ENCODE results near the gene SDHB.

SDHB gene

DNA sequence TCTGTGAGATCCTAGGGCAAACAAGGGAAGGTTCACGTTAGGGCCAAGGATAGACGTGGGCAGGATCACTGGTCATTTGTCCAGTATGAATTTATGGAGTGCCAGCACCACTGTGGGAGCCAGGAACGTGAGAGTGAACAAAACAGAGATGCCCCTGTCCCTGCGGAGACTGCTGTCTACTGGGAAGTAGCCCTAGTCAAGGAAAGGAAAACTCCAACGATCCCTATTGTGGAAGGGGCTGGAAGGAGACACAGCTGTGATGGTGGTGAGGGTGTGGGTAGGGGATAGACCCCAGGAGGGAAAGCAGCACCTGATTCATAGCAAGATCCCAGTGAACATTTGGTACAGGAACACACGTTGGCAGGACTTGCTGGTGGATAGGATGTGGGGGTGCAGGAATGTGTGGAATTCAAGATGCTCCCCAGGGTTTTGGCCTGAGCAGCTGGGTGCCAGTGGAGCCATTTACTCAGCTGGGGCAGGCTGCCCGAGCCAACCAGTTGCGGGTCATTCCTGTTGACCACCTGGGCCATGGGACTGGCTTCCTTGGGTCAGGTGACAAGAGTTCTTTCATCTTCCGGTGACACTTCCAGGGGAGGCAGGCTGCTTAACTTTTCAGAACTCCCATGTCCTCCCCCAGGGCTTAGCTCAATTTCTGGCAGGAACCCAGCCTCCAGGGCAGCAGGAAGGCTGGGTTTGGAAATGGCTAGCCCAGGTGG, 40.9 kb downstream of the SDHB start:
- DNase-seq (ENCODE audit: low read depth) = no peak

DNA sequence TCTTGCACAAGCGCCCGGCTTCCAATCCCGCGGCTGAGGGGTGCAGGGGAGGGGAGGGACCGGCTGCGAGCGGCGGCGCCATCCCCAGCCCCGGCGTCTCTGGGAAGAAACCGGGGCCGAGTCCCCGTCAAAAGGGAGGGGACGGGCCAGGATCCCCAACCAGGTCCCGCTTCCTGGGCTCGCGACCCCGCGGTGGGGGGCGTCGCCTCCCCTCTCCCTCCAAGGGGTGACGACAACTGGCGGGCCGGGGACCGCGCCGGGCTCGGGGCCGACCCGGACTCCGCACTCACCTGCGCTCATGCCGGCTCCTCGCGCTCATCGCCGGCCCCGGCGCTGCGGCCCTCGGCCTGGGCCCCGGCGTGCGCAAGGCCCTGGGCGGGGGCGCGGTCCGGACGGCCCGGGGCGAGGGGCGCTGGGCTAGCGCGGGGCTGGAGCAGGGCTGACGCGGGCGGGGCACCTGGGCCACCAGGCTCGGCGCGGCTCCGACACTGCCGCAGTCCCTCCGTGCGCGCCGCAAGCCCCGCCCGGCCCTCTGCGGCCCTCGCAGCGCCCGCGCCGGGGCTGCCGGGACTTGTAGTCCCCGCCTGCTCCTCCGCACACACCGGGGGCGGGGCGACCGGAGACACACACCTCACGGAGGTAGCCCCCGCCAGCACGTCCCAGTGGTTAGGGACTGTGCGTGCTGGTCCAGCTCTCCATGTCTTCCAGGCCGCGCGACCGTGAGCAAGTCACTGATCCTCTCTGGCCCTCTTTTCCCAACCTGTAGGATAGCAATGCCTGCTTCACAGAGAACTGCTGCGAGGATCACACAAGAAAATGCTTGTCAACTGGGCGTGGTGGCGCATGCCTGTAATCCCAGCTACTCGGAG, 42.2 kb downstream of the SDHB start, which contains the start of gene ATP13A2:
Gene ATP13A2 (minus strand): TSS at position 490 of the 869 bp plus-strand sequence. CDS start 190 bp downstream, at position 300.
- peak; percentile 67 for DNase-seq (ENCODE audit: low read depth)

DNA sequence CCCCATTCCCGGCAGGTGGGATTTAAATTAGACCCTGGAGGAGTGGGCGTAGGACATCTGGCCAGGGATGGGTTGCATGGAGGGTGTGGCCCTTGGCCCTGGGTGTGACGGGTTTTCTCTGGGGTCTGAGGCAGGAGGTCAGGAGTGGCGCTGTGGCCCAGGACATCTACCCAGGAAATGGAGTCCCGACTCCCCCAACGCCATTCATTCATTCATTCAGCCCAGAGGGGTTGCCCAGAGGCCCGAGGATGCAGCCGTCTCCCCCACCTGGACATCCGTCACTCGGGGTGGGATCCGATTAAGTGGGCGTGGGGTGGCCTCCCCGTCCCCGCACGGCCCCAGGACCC, 42.8 kb downstream of the SDHB start:
- DNase-seq (ENCODE audit: low read depth) = no peak

DNA sequence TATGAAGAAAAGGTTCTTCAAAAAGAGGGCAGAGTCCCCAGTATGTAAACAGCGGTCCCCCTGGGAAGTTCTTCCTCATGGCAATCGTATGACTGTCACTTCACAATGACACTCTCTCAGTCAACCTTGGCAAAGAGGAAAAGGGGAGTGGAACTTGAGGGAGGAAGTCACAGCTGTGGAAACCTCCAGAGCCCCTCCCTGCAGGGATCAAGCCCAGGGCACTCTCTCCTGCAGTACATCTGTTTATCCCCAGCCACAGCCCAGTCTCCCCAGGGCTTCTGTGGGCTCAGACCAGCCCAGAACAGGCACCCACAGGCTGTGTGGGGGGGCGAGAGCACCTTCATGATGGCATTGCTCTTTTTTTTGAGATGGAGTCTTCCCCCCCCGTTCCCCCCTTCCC, 44.1 kb downstream of the SDHB start:
- no peak for DNase-seq (ENCODE audit: low read depth)

DNA sequence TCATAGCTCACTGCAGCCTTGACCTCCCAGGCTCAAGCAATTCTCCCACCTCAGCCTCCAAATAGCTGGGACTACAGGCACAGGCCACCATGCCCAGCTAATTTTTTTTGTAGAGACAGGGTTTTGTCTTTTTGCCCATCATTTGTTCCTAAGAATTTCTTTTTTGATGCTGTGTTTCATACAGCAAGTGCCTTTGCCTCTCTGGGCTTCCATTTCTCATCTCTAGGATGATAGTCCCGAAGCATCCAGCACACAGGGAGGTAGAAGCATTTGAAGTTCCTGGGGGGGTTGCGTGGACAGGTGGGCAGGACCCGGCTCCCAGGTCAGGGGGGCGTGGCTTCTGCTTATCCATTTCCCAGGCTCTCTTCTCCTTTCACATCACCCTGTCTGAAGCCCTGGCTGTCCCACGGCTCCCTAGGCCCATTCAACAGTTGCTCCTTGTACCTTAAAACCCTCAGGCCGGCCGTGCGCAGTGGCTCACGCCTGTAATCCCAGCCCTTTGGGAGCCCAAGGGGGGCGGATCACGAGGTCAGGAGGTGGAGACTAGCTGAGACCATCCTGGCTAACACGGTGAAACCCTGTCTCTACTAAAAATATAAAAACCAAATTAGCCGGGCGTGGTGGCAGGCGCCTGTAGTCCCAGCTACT, 45.5 kb downstream of the SDHB start:
- no peak for DNase-seq (ENCODE audit: low read depth)

DNA sequence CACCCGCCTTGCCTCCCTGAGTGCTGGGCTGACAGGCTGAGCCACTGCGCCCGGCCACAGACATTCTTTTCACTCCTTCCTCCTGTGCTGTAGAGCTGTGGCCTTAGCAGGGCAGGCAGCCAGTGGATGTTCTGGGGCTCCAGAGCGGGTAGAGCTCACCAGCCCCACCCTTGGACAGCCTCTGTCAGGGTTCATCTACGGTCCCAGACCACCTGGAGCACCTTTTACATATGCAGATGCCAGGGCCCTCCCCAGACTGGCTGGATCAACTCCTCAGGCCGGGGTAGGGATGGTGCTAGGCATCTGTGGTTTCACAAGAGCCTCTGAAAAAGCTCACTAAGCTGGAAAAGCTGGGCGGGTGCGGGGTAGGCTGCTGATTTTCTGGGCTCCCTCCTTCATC, 46.7 kb downstream of the SDHB start:
- DNase-seq (ENCODE audit: low read depth) = no peak

DNA sequence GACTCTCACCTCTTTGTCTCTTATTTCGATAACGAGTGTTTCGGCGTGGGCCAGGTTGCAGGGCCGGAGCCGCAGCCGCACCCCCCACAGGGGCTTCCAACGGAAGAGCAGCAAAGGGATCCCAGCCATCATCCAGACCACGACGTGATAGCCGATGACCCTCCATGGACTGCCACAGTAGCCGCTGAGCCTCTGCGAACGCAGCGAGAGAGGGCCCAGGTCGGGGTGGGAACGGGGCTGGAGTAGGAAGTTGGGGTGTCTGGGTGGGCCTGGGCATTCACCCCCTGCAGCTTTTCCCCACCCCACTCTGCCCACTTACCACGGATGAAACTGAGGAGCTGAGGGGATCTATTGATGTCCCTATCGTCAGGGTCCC, 48.5 kb downstream of the SDHB start:
- DNase-seq (ENCODE audit: low read depth) = no peak

DNA sequence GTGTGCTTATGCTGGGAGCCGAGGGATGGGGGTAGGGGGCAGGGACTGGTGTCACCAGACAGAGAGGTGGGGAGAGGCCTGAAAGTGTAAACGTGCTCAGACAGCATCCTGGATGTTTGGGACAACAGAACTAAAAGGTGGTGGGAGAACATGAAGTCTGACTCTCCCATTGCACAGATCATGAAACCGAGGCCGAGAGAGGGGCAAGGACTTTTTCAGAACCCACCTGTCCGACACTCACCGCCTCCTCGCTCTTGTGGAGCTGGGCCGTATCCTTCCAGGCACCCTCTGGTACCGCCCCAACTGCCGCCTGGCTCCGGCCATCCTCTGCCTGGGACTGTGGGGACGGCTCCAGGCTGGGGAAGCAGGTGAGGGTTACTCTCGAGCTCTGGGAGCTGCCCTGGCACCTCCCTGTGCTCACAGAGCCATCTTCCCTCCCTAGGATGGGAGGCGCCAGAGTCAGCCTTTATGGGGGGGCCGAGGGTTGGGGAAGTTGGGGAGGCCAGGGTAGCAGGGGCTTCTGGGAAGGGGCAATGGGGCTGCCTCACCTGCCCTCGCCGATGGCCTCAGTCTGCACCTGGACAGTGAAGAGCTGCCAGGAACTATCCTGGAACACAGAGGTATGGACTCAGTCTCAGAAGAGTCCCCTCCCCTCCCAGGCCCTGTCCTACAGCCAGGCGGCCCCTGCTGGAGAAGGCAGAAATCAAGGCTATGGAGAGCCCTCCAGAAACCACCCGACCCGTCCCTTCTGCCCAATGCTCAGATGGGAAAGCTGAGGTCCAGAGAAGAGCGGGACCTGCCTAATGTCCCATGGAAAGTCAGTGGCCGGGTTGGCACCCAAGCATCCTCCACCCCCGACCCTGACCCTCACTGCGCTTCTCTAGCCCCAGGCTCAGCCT, 49.1 kb downstream of the SDHB start:
- DNase-seq (ENCODE audit: low read depth) = no peak

DNA sequence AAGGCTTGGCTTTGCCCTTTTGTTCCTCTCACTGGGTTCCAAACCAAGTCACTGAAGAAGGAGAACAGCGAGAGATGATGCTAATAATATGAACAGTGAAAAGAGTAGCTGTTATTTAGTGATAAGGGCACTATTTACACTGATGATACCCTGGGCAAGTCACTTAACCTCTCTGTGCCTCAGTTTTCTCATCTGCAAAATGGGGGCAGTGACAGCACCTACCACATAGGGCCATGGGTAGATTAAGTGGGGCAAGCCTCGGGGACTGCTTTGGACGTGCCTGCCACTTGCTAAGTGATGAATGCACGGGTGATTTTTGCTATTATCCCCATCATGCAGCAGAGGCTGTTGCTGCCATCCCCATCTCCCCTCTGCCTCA, 51.3 kb downstream of the SDHB start:
- no peak for DNase-seq (ENCODE audit: low read depth)

DNA sequence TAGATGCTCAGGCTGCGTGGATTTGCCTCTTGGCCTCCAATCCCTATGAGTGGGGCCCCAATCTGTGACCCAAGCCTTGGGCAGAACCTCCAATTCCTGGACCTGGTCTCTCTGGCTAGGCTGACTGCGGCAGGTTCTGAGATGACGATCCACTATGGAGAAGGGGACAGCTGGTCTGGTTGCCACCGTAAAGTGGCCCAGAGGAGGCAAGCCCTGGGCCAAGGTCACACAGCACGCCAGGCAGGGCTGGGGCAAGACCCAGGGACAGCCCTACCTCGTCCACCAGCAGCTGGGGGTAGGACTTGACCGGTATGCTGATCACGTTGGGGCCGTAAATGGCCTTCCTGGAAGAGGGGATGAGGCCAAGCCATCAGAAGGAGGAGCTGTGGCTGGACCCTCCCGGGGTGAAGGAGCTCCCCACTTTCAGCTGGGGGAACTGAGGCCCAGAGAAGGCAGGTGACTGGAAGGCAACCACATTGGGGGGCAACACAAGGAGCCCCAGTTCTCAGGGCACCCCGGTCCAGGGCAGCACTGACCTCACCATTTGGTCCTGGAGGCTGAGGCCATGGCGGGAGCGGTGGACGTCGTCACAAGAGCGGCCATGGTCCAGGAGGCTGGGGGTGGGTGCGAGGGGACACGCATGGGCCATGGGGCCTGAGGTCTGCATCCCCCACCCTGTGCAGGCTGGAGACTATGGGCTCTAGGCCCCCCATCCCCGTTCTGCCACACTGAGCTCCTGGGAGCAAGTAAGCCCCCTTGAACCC, 51.9 kb downstream of the SDHB start:
- no peak for DNase-seq (ENCODE audit: low read depth)

DNA sequence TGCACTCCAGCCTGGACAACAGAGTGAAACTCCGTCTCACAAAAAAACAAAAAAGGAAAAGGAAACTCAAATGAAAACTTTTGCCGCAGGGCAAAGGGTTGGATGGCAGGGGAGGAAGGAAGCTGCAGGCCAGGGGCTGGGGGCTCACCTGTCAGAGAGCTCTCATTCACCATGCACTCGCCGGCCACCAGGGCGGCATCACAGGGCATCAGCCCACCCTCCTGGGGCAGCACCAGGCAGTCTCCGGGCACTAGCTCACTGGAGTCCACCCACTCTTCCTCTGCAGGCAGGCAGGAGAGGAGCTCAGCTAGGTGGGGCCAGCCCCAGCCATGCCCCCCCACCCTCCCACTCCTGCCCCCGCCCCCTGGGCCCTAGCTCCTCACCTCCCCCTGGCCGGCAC, 54.0 kb downstream of the SDHB start:
- DNase-seq (ENCODE audit: low read depth) = no peak

DNA sequence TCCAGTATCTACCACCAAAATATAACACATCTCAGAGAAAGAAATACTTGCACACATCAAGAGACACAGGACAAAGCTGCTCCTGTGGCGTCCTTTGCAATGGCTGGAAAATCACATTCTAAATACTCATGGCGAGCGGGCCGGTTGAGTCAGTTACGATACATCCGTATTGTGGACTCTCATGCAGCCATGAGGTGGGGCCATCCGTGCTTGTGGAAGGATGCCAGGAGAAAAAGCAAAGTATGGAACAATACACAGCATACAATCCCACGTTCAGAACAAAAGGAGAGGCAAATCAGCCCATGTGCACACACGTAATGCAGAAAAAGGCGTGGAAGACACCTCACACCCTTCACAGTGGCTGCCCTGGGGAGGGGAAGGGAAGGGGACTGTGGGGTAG, 55.2 kb downstream of the SDHB start:
- DNase-seq (ENCODE audit: low read depth) = no peak

DNA sequence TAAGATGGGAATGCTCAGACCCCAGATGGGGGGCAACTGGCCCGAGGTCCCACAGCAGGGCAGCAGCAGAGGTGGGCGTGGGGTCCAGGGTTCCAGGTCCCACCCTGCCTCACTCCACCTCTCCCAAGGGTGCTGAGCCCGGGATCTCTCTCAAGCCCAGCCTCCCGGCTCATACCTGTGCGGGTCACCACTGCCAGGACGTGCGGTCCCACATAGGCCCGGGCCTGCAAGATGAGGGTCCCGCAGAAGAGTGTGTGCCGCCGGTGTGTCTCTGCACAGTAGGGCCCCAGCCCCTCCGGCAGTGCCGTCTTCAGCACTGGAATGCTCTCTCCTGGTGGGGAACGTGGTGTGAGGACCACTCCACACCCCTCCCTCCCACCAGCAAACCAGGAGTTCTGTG, 57.0 kb downstream of the SDHB start:
- DNase-seq (ENCODE audit: low read depth) = no peak

DNA sequence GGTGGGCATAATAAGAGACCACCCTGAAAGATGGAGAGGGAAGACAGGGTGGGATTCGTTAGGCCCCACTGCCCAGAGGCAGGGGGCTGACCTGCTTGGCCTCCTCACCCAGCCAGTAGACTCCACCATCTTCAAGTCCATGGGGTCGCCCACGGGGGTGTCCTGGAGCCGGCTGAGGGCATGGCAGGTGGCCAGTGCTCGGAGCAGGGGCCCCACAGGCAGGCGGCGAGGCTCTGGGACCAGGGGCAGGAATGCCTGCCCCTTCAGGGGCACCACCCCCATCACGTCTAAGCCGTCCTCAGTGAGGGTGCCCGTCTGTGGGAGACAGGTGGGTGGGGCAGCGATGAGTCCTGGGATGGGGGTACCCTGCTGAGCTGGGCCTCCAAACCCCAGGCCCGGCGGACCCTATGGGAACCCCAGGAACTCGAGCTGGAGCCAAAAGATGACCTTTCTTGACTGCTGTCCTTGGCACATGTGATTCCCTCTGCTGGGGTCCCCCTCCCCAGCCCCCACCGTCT, 60.3 kb downstream of the SDHB start:
- no peak for DNase-seq (ENCODE audit: low read depth)

DNA sequence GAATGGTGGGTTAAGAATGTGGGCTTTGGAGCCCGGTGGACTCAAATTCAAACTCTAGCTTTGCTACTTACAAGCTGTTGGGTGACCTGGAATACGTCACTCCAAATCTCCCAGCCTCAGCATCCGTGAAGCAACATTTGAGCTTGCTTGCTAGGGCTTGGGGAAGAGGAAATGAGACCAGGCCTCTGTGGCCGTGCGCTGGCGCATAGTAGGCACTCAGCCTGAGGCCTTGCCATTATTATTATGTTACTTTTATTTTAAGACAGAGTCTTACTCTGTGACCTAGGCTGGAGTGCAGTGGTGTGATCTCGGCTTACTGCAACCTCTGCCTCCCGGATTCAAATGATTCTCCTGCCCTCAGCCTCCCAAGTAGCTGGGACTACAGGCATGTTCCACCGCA, 61.2 kb downstream of the SDHB start:
- no peak for DNase-seq (ENCODE audit: low read depth)

DNA sequence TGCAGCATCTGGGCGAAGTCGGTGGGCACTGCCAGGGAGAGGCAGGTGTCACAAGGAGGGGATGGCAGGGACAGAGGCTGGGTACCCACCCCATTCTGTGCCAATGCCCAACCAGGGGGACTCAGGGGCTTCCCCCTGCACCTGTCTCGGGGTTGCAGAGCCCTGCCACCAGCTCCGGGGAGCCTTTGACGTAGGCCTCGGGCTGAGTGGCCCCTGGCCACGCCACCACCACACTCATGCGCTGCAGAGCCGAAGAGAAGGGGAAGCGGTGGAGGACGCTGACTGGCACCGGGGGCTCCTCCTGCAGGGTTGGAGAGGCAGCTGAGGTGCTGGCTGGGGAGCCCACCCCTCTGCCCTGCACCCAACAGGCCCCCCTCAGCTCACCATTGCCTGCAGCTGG, 61.7 kb downstream of the SDHB start:
- DNase-seq (ENCODE audit: low read depth) = no peak

DNA sequence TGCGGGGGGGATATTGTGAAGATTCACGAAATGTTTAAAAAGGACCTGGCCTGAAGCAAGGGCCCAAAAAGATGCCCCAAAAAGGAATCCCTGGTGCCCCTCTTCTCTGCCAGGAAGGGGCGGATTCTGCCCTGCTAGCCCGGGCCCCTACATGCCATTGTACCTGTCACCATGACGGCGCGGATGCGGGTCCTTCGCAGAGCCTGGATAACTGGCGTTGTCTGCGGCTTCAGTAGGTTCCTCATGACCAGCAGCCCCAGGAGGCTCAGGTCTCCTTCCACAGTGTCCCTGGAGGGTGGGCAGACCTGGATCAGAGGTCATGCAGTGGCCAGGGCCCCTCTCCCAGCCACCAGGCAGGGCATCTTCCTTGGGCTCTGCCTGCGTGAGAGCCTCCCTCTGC, 62.3 kb downstream of the SDHB start:
- DNase-seq (ENCODE audit: low read depth) = no peak

DNA sequence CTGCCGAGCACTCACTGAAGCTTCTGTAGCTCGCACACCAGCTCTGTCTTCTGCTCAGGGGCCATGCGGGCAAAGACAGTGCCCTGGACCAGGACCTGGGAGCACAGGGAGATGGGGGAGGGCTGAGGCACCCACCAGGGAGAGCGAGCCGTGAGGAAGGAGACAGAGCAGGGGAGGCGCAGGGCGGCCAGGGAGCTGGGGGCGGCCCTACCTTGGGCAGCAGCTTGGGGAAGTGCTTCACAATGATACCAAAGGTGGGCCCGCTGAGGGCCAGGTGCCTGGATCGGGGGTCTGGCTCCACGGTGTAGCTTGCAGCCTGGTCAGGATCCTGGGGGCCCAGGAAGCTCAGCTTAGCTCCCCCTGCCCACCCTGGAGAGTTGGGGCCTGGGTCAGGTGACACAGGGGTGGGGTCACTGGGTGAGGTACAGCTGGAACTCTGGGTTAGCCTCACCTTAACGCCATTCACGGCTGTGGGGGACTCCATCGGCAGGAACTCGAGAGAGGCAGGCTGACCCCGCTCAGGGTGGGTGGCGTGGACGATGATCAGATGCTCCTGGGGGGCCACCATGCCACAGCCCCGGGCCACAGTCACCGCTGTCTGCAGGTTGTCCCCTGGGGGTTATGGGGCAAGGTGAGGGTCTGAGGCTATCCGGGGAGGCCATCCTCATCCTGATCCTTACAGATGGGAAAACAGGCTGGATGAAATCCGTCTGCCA, 64.0 kb downstream of the SDHB start:
- no peak for DNase-seq (ENCODE audit: low read depth)

DNA sequence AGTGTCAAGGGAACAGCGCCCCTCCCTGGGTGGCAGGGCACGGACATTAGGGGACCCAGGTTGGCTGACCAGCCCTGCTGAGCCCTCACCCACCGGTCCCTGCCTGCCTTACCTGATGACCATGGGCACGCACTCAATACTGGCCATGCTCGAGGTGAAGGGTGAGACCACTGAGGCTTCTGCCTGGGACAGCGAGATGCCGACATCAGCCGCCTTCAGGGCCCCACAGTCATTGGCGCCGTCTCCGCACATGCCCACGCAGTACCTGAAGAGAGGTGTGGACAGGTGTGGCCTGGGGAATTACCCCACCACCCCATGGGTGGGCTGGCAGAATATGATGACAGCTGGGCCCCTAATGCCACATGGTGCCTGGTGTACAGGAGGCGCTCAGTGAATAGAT, 65.6 kb downstream of the SDHB start:
- no peak for DNase-seq (ENCODE audit: low read depth)

DNA sequence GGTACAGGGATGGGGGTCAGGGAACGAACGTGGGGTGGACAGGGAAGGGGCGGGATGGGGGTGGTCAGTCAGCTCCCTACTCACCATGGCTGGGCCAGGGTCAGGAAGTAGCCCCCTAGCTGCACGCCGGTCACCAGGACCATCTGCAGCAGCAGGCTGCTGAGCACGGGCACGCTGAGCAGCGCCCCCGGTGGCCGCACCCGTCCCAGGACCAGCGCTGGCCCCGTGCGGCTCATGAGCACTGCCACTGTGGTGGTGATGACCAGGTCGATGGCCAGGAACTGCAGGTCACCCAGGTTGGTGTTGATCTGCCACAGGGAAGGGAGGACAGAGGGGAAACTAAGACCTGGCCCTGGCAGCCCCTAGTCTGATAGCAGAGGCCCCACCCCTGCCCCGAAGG, 66.9 kb downstream of the SDHB start:
- DNase-seq (ENCODE audit: low read depth) = no peak

DNA sequence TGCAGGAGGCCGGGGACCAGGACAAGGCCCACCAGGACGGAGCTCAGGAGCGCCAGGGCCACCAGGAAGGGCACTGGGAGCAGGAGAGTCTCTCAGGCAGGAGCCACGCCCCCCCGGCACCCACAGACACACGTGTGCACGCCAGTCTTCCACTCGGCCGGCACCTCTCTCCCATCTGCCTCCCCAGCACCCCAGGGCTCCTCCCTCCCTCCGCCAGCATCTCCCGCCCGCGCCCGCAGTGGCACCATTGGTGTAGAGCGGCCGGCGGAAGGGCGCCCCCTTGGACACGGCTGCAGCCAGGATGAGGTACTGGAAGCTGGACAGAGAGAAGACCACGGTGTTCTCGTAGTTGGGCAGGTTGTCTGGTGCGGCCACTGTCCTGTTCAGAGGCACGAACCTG, 67.3 kb downstream of the SDHB start:
- DNase-seq (ENCODE audit: low read depth) = no peak
